ENCODE results near the gene GRPR.

- TF ChIP-seq EP300 (IDR thresholded peaks at IDR 0.05; ENCODE audit: borderline replicate concordance): no peak
- TF ChIP-seq TAF1 (IDR thresholded peaks at IDR 0.05; ENCODE audit: low read depth): no peak
- no peak for TF ChIP-seq REST (IDR thresholded peaks at IDR 0.05; ENCODE audit: low read depth)
Measured at GRCh38 chrX:16100673-16101072, 22.7 kb upstream of the GRPR start.

Data from Ishikawa (cell line).